Inflammatory macrophage treated with lipopolysaccharide for 4 hours (primary cell): ENCODE measurements around the gene FMN1.

ENCODE experiments used
- DNase-seq: peaks from one replicate; pipeline ENCODE4 v3.0.0-alpha.2; 2020

Gene FMN1

DNA sequence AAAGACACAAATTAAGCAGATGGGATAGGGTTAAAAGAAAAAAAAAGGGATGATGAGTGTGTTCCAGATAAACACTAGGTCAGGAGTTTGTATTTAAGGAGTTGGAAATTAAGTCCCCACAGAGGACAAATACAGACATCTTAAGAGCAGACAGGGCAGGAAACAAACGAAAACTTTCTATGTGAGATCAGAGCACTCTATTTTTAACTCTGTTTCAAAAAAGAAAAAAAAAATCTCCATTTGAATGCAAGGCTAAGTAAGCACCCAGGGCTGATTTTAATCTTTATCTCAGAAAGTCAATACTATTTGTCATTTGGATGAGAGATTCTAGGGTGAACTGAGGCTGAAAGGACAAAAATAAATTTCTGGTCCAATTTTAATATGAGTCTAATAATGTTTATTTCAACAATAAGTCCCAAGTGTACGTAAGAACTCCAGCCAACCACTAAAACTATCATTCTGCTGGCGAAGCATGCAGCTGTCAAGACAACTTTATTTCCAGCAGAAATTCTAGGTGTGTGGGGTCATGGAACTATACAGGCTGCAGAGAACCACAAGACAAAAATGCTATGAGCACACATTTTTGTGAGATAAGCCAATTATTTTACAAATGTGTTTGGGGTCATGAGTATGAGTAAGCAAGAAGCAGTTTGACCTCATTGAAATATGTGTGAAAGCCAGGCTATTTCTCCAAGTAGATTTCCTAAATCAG lies 186.1 kb downstream of the FMN1 start:
- no peak for DNase-seq

GRCh38 chr15:33007303-33007855 lies 187.1 kb downstream of the FMN1 start:
- DNase-seq: peak; percentile 86

GRCh38 chr15:33005582-33005981 lies 188.9 kb downstream of the FMN1 start:
- peak; percentile 78 for DNase-seq

- DNase-seq: no peak
These were observed 192.6 kb downstream of the FMN1 start for GRCh38 chr15:33001926-33002325.

DNA sequence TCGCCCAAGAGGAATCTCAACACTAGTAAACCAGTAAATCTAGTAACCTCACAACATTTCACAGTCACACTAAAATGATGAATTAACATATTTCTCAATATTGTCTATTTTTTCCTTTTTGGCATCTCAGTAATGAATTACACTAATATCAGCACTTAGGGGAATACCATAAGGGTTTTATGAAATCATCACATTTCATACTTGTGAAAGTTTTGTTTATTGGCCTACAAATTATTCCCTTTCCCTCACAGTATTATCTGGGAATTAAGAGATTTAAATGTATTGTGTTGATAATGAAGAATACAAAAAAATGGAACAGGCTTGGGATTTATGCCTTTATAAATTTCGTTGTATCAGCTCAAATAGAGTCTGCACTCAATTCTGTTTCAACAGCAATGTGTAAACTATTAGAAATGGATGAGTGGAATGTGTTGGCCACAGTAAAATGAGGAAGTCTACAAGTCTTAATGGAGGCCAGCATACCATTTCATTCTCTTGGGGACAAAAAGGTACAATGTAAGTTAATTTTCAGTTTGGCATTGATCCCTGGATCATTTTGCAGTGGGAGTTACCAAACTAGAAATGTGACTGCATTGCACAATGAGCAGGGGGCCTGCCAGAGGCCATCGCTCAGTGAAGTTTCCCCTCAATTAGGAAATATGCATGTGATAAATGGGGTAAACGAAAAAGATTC lies 195.4 kb downstream of the FMN1 start:
- DNase-seq: peak; percentile 19

DNA sequence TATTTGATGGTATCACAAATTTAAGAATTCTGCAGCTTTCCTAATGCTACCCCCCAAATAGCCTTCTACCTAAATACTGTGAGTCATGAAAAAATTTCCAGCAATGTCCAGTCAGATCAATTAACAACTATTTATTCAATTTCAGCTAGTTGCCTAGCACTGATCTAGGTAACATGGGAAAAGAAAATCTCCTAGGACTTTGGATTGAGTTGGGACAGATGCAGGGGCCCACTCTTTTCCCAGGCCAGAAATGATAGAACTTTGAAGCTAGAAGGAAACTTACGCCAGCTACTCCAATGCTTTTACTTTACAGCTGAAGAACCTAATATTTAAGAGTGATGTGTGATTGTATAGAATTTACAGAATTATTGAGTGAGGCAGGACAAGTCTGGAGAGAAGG lies 196.3 kb downstream of the FMN1 start:
- DNase-seq: no peak

- DNase-seq: peak; percentile 33
These were observed 199.6 kb downstream of the FMN1 start for GRCh38 chr15:32994810-32995424.

DNA sequence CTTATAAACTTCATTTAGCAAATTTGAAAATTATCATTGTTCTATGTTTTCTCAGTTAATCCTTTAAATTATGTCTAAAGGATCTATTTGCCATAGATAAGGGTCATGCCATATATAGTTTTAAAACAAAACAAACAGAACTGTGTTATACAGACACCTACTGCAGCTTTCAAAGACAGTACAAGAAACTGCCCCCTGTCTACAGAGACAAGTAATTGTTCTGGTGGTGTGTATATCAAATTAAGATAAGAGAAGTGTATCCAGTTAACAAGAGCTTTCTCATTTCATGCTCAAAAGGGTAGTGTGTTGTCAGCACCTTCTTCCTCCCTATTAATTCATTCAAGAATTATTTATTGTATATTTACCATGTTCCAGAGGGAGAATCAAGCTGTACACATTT lies 201.2 kb downstream of the FMN1 start:
- DNase-seq: no peak

- DNase-seq: no peak
These were observed 202.8 kb downstream of the FMN1 start for GRCh38 chr15:32991619-32992111.

GRCh38 chr15:32990071-32990470 lies 204.4 kb downstream of the FMN1 start:
- DNase-seq: no peak

DNA sequence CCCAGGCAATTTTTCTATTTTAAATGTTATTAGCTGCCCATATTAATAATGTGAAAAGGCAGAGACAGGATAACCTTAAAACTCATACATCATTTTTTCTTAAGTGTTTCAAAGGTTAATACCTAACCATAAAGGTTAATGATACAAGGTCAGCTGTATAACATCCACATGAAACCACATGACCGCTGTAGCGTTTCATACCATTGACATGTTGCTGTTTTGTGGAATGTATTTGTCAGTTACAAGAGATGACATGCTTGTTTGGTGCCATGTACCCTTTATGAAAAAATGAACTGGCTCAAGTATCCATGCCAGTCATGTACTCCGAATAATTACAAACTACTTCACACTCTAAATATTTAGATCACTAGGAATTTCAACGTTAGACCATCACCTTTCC lies 207.4 kb downstream of the FMN1 start:
- DNase-seq: no peak

GRCh38 chr15:32986147-32986546 lies 208.4 kb downstream of the FMN1 start:
- DNase-seq: no peak

DNA sequence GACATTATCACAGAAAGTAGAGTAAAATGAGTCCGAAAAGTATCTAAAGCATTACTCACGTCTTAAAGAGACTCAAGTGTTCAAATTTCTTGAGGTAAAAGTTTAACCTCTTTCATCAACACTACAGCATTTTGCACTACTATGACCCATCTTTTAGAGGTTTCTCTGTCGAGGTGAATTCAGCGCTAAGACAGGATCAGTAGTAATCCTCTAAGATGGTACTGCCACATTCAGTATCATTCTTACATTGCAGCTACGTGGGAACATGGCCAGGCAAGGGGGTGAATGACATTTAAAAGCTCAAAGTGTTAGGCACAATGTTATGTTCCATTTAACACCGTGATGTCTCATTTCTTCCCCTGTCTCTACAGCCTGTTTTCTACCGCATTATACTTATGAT lies 210.8 kb downstream of the FMN1 start:
- DNase-seq: no peak

- no peak for DNase-seq
These were observed 212.5 kb downstream of the FMN1 start for GRCh38 chr15:32982001-32982400.

- DNase-seq: no peak
These were observed 213.0 kb downstream of the FMN1 start for GRCh38 chr15:32981536-32981935.

DNA sequence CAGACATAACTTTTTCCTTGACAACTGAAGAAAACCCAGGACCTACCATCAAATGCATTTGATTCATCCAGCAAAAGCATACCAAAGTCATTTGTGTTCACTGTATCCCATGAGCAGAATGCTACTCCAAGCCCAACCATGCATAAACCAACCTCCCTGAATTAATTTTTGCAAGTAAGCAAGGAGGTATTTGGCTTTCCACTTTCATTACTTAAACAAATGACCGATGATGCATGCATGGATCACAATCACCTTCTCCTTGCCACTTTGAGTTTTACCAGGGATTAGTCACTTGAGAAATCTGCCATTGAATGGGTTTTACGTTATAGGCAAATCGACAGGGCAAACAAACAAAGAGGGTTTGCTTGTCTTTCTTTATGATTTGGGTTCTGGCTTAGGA lies 214.8 kb downstream of the FMN1 start:
- no peak for DNase-seq

- DNase-seq: no peak
These were observed 217.0 kb downstream of the FMN1 start for GRCh38 chr15:32977506-32977905.

DNA sequence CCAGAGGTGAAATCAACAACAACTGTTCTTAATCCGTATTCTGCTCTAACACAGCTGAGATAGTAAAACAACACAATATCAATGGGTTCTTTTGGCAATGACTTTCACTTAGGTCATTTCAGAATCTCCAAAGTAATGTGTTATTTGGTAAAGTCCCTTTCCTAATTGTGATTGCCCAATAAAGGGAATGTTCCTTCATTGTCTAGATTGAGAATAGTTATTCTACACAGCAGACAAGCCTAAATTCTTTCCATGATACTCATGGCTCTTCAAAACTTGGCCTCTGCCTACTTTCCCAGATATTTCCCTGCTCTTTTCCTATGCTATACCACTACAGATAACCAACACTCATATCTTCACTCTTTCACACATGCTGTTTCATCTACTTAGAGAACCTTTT lies 219.8 kb downstream of the FMN1 start:
- no peak for DNase-seq

GRCh38 chr15:32972686-32973085 lies 221.8 kb downstream of the FMN1 start:
- no peak for DNase-seq

- DNase-seq: no peak
These were observed 223.7 kb downstream of the FMN1 start for GRCh38 chr15:32970847-32971246.

DNA sequence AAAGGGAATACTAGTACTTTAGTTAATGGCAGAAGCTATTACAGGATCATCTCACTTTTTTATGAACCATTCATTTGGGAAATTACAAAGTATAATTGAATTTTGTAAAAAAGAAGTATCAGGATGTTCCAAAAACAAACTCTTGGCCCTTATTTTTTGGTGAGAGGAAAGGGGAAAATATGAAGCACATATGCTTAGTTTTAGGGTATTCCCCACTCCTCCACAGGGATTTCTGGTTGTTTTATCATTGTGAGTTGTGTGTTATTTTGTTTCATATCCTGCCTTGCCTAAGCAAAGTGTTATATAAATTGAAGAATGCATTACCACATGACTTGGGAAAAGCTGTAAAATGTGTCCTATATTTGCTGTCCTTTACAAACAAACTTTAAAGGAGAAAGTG lies 227.0 kb downstream of the FMN1 start:
- DNase-seq: no peak

- no peak for DNase-seq
These were observed 228.0 kb downstream of the FMN1 start for GRCh38 chr15:32966512-32966911.

DNA sequence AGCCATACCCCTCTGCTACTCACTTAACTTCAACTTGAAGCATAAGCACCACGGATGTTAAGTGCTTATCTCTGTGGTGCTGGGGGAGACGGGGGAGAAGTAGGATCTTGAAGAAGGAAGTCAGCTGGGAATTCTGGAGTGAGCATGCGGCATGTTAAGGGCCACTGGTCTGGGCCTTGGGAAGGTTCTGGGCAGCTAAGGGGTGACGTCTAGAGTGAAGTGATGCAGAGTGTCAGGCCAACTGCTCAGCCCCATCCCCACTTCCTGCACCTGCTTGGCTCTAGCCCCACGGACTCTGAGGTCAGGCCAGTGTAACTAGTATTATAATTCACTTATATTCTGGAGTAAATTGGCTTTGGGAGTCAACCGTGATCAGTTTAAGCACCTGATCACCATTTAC lies 228.6 kb downstream of the FMN1 start:
- DNase-seq: no peak

DNA sequence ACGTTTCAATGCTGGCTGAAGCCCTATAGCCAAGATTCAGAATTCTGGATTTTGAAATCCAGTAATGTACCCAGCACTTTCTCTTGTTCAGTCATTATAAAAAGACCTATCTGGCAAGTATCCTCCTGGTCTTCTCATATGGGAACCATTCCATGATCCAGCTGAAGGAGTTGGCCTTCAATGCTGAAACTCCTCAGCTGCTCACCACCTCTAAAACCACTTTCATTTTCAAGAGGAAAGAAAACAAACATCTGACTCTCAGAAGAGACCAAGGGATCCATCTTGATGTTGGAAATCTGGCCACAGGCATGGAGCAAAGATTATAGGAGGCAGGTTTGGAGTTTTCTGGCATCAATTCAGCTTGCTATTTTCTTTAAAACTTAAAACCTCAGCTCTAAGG lies 235.4 kb downstream of the FMN1 start:
- peak; percentile 18 for DNase-seq
